MCF 10A (cell line): ENCODE data around the gene KCNAB1. TPM values are rescaled to one million over a fixed set of nuclear protein-coding genes. Genes with fewer than 3 reads are reported as not detected.
"Not testable (repeated sequence)": the region's sequence is repeated elsewhere in the genome, so short reads cannot be mapped to it uniquely, and the experiment has no call there.

ENCODE experiments used
- BruUV-seq: library from RNA; stranded (reverse); fragments of 400-500 nt; replicated peaks from 2 replicates; lab custom pipeline; 2021; lab: Mats Ljungman, UMichigan
- CTCF ChIA-PET: fragments of 300-600 bp; sonication (Branson Sonifier 250); formaldehyde crosslinking; extraction: SDS; loops from one replicate; lab custom pipeline; 2021; ENCODE audit warnings: antibody characterized with exemption, inconsistent platforms; lab: Yijun Ruan, JAX
- POLR2A ChIA-PET: fragments of 300-600, 350-650 bp; sonication (Branson Sonifier 250); formaldehyde crosslinking; extraction: SDS; loops from one replicate; lab custom pipeline; 2020; ENCODE audit warnings: antibody characterized with exemption, inconsistent platforms; lab: Yijun Ruan, JAX
- DNase-seq: peaks from one replicate; pipeline ENCODE4 v3.0.0-alpha.2; 2018; ENCODE audit not compliant: unreplicated experiment
- H3K27ac Mint-ChIP-seq: one replicate; pipeline ENCODE4 v1.8.0; 2022; ENCODE audit warnings: mild to moderate bottlenecking, low read depth, mixed read lengths; ENCODE audit not compliant: unreplicated experiment
- H3K27me3 Mint-ChIP-seq: one replicate; pipeline ENCODE4 v1.8.0; 2022; ENCODE audit warnings: mixed read lengths; ENCODE audit not compliant: insufficient read depth, unreplicated experiment
- H3K36me3 Mint-ChIP-seq: one replicate; pipeline ENCODE4 v1.8.0; 2022; ENCODE audit warnings: mild to moderate bottlenecking, moderate library complexity, mixed read lengths; ENCODE audit not compliant: insufficient read depth, unreplicated experiment
- H3K4me1 Mint-ChIP-seq: one replicate; pipeline ENCODE4 v1.8.0; 2022; ENCODE audit warnings: mixed read lengths; ENCODE audit not compliant: insufficient read depth, unreplicated experiment
- H3K4me3 Mint-ChIP-seq: one replicate; pipeline ENCODE4 v1.8.0; 2022; ENCODE audit warnings: mild to moderate bottlenecking, moderate library complexity, mixed read lengths; ENCODE audit not compliant: unreplicated experiment
- H3K9me3 Mint-ChIP-seq: one replicate; pipeline ENCODE4 v1.8.0; 2022; ENCODE audit warnings: mixed read lengths; ENCODE audit not compliant: unreplicated experiment
- intact Hi-C: fragments of 100-400 bp; cut with micrococcal nuclease; formaldehyde crosslinking; loops from 2 replicates; pipeline ENCODE4 v1.14.1; 2022
- total RNA-seq: library from RNA; stranded (reverse); gene quantifications from 2 replicates; pipeline ENCODE4 v1.2.3, GENCODE V29; 2022
- TF ChIP-seq, protein P1 (sequence below): fragments of 200-600 bp; IDR thresholded peaks from one replicate; pipeline ENCODE4 v1.8.0; 2022; ENCODE audit warnings: antibody characterized with exemption, mild to moderate bottlenecking; ENCODE audit not compliant: unreplicated experiment

KCNAB1 gene
- total RNA-seq, 1 experiment from 2014 or later = 0.44 TPM

DNA sequence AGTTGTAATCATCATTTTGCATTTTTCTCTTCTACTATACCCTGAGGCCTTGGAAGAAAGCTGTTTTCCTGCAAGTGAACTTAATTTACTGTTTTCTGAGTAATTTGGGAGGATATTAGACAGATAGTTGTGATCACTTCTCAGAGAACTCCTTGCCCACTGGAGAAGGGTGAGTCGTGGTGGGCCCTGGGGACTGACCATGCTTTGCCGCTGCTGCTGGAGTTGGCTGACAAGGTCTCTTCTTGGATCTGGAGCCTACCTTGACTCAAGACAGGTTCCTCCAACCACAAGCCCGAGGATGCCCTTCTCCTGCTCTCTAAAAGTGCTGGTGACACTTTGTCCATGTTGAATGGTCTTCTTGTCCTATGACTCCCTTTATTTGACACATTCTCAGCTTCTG is 68.4 kb downstream of the KCNAB1 start:
- Mint-ChIP-seq H3K4me3 (no peak overlapping the region), H3K36me3 (no peaks in the 10 kb centered on the region), H3K4me1 (no peaks in the 10 kb centered on the region), H3K27me3 (no peaks in the 10 kb centered on the region), H3K9me3 (no peaks in the 10 kb centered on the region), H3K27ac (no peak overlapping the region)
- no peak for DNase-seq
- BruUV-seq = no TSS peak
- CTCF ChIA-PET = interaction anchor here (0.7 to 0.9 kb wide), 2 partner anchors 36 to 317 kb away, joined by 3 to 4 read pairs; no protein-coding TSS in a partner anchor
- POLR2A ChIA-PET = no interaction called here
- TF ChIP-seq, protein P1, sequence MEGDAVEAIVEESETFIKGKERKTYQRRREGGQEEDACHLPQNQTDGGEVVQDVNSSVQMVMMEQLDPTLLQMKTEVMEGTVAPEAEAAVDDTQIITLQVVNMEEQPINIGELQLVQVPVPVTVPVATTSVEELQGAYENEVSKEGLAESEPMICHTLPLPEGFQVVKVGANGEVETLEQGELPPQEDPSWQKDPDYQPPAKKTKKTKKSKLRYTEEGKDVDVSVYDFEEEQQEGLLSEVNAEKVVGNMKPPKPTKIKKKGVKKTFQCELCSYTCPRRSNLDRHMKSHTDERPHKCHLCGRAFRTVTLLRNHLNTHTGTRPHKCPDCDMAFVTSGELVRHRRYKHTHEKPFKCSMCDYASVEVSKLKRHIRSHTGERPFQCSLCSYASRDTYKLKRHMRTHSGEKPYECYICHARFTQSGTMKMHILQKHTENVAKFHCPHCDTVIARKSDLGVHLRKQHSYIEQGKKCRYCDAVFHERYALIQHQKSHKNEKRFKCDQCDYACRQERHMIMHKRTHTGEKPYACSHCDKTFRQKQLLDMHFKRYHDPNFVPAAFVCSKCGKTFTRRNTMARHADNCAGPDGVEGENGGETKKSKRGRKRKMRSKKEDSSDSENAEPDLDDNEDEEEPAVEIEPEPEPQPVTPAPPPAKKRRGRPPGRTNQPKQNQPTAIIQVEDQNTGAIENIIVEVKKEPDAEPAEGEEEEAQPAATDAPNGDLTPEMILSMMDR = no peak
- intact Hi-C loops = no loop called here

DNA sequence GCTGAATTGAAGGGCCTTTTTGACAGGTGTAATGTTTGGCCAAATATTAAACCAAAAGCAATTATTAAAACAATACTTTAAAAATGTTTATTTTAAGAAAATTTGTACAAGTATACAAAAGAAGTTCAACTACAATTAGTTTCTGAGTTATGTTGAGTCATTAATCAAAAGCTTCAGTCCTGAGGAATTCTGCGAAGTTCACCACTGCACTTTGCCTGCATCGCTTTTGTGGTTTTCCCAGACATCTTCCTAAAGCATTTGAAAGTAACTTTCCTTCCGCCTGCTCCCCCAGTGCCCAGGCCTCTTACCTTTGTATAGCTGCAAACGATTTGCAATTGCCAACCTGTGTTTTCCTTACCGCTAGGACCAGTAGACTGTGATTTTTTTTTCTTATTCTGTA is 69.5 kb downstream of the KCNAB1 start:
- Mint-ChIP-seq H3K27ac (no peak overlapping the region), H3K36me3 (no peaks in the 10 kb centered on the region), H3K4me1 (no peaks in the 10 kb centered on the region), H3K9me3 (no peaks in the 10 kb centered on the region), H3K4me3 (no peak overlapping the region), H3K27me3 (no peaks in the 10 kb centered on the region)
- no peak for DNase-seq
- BruUV-seq = no TSS peak
- intact Hi-C loops = no loop called here
- TF ChIP-seq, protein P1 = no peak
- CTCF ChIA-PET = interaction anchor here (0.7 kb wide), 1 partner anchor 320 kb away, joined by 3 read pairs; no protein-coding TSS in a partner anchor
- POLR2A ChIA-PET = no interaction called here

DNA sequence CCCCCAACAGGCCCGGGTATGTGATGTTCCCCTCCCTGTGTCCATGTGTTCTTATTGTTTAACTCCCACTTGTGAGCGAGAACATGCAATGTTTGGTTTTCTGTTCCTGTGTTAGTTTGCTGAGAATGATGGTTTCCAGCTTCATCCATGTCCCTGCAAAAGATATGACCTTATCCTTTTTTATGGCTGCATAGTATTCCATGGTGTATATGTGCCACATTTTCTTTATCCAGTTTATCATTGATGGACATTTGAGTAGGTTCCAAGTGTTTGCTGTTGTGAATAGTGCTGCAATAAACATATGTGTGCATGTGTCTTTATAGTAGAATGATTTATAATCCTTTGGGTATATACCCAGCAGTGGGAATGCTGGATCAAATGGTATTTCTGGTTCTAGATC is 74.6 kb downstream of the KCNAB1 start:
- peaks cover 32% of the 10 kb centered on the region for H3K27me3 Mint-ChIP-seq
- H3K27ac Mint-ChIP-seq, H3K36me3 Mint-ChIP-seq, DNase-seq, intact Hi-C loops, H3K9me3 Mint-ChIP-seq, H3K4me3 Mint-ChIP-seq, BruUV-seq, CTCF ChIA-PET, H3K4me1 Mint-ChIP-seq: not testable (repeated sequence)
- POLR2A ChIA-PET = interaction anchor here (0.7 kb wide), 1 partner anchor 9 kb away, joined by 3 read pairs; no protein-coding TSS in a partner anchor

DNA sequence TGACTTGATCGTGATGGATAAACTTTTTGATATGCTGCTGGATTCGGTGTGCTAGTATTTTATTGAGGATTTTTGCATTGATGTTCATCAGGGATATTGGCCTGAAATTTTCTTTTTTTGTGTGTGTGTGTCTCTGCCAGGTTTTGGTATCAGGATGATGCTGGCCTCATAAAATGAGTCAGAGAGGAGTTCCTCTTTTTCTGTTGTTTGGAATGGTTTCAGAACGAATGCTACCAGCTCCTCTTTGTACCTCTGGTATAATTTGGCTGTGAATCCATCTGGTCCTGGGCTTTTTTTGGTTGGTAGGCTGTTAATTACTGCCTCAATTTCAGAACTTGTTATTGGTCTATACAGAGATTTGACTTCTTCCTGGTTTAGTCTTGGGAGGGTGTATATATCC is 76.8 kb downstream of the KCNAB1 start:
- H3K4me1 Mint-ChIP-seq, H3K4me3 Mint-ChIP-seq, CTCF ChIA-PET, BruUV-seq, POLR2A ChIA-PET, H3K27ac Mint-ChIP-seq, intact Hi-C loops, H3K9me3 Mint-ChIP-seq, DNase-seq, H3K36me3 Mint-ChIP-seq: not testable (repeated sequence)
- peaks cover 37% of the 10 kb centered on the region for H3K27me3 Mint-ChIP-seq

DNA sequence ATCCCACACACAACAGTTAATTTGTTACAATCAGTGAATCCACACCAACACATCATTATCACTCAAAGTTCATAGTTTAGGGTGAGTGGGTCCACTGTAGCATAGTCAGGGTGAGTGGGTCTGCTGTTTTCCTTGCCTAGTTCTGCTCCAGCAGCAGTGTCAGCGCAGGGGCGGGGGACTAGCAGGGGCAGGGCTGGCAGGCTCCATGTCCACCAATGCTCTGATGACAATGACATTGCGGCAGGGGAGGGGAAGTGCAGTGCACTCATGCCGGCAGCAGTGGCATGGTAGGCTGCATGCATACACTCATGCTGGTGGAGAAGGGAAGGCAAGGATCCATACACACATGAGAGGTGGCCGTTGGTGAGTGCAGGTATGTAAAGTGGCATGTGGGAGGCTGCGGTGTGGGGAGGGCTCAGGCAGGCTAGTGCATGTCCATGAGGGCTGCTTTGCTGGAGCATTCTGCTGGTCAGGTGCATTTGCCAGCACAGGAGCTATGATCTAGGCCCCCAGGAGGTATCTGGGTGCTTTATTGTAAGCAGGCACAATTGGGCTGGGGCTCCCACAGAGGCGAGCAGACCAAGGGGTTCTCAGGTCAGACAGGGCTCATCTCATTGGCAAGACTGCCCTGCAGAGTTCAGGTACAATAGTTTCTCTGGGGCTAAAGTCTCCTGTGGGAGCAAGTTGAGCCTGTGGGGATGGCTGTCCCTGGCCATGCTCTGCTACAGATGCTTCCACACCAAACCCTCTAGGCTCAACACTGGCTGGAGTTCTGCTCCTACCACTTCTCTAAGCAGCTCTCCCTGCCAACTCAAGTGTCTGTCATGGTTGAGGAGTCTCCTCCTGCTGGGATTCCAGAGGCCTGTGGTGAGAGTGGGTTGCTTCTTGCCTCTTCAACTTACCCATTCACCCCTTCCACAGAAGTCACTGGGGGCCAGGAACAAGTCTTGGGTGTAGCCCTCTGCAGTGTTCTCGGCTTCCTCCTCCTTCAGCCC is 81.3 kb downstream of the KCNAB1 start:
- TF ChIP-seq, protein P1 = no peak
- ChIA-PET POLR2A (no interaction called here), CTCF (no interaction called here)
- Mint-ChIP-seq H3K4me1 (no peaks in the 10 kb centered on the region), H3K36me3 (no peaks in the 10 kb centered on the region), H3K27ac (no peak overlapping the region), H3K4me3 (no peak overlapping the region), H3K27me3 (peaks cover 38% of the 10 kb centered on the region), H3K9me3 (no peaks in the 10 kb centered on the region)
- DNase-seq = no peak
- no TSS peak for BruUV-seq
- intact Hi-C loops = no loop called here
